ENCODE results near the gene TRPM3.

TRPM3 gene

DNA sequence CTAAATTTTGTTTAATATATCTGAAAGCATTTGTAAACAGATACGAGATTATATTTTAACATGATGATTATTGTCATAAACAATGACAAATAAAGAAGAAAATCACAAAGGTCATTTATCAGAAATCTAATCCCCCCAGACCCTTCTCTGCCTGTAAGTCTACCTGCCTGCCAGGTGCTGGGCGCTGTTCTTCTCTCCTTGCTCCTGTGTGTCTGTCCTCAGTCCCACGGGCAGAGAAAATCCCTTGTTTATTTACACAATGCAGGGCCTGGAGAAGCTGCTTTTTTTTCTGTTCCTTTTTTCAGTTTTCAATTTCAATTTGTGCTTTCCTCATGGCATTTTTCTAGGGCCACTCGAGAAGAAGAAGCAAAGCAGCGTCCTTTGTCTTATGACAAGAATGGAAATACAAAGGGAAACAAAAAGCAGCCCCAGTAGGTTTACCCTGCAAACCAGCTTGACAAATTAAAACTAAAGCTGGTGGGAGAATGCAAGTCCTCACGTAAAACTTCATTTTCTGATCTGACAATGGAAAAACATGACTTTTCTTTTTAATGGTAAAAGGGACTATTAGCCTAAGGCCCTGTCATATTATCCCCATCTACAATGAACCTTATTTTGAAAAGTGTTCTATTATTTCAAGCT is 424.6 kb downstream of the TRPM3 start:
- Histone ChIP-seq H3K4me3 (no peak overlapping the region), H3K9me3 (no peaks in the 10 kb centered on the region), H3K27me3 (no peaks in the 10 kb centered on the region), H3K9ac (no peak overlapping the region), H3K4me2 (no peak overlapping the region), H4K20me1 (no peaks in the 10 kb centered on the region), H3K4me1 (no peaks in the 10 kb centered on the region), H3K36me3 (no peaks in the 10 kb centered on the region), H3K27ac (no peak overlapping the region)
- TF ChIP-seq Cebpa-rat (IDR thresholded peaks at IDR 0.05) = no peak

DNA sequence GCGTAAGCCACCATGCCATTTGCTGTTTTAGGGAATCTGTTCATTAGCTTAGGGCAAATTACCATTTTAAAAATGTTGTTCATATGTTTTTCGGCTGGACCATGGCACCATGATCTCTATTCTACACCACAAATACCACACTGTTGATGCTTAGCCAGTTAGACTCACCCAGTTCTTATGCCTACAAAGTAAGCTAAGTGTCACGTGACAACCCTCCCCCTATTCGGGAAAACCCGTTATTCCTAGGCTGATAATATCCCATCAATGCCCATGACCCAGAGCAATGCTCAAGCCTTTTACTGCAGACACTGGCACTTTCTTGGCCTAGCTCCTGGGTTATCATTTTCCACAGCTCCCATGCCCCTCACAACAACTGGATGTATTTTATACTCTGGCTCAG is 426.7 kb downstream of the TRPM3 start:
- H3K36me3 ChIP-seq = no peaks in the 10 kb centered on the region
- TF ChIP-seq Cebpa-rat (IDR thresholded peaks at IDR 0.05) = no peak

DNA sequence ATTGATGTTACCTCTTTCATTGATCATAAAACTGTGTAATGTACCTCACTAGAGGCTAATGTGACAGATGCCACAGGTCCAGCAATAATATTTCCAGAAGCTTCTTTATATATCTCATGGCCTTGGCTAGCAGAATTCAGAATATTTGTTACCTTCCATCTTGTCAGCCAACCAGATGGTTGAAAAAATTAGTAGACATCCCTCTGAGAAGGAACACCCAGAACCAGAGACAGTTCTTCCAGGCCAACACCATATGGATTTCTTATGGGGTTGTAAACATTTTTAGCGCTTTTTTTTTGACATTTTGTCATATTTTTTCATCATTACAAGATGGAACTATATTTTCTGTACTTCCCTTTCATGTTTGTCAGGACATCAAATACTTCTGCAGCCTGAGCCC is 428.2 kb downstream of the TRPM3 start:
- TF ChIP-seq Cebpa-rat (IDR thresholded peaks at IDR 0.05) = no peak
- no peak overlapping the region for H3K9ac ChIP-seq
- H4K20me1 ChIP-seq = no peaks in the 10 kb centered on the region
- H3K27me3 ChIP-seq = no peaks in the 10 kb centered on the region
- H3K9me3 ChIP-seq = no peaks in the 10 kb centered on the region
- H3K4me1 ChIP-seq = no peaks in the 10 kb centered on the region
- H3K27ac ChIP-seq = no peak overlapping the region
- no peaks in the 10 kb centered on the region for H3K36me3 ChIP-seq
- H3K4me3 ChIP-seq = no peak overlapping the region
- no peak overlapping the region for H3K4me2 ChIP-seq

More for the DNA sequence above, 426.7 kb downstream of the TRPM3 start:
- Histone ChIP-seq H4K20me1 (no peaks in the 10 kb centered on the region), H3K27me3 (no peaks in the 10 kb centered on the region), H3K9ac (no peak overlapping the region), H3K27ac (no peak overlapping the region), H3K4me3 (no peak overlapping the region), H3K4me1 (no peaks in the 10 kb centered on the region), H3K4me2 (no peak overlapping the region), H3K9me3 (no peaks in the 10 kb centered on the region)

DNA sequence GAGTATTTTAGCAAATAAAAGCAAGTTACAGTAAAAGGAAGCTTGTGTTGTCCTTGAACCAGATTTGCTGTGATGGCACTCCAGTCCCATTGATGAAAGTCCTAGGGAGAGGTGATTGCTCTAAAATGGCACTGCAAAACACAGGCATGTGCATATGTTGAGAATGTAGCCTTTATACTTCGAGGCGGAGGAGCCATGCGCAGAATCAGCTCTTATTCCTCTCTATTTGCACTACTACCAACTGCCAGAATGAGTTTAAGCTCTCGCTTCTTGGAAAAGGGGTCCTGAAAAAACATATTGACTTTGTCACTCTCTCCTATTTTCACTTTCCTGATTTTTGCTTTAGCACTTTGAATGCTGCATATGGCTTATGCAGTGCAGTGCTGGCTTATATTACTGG is 429.0 kb downstream of the TRPM3 start:
- H3K27me3 ChIP-seq = no peaks in the 10 kb centered on the region
- no peak overlapping the region for H3K4me3 ChIP-seq
- no peak overlapping the region for H3K9ac ChIP-seq
- H3K36me3 ChIP-seq = no peaks in the 10 kb centered on the region
- no peaks in the 10 kb centered on the region for H3K9me3 ChIP-seq
- H4K20me1 ChIP-seq = no peaks in the 10 kb centered on the region
- no peaks in the 10 kb centered on the region for H3K4me1 ChIP-seq
- TF ChIP-seq Cebpa-rat (IDR thresholded peaks at IDR 0.05) = no peak
- H3K27ac ChIP-seq = no peak overlapping the region
- no peak overlapping the region for H3K4me2 ChIP-seq

DNA sequence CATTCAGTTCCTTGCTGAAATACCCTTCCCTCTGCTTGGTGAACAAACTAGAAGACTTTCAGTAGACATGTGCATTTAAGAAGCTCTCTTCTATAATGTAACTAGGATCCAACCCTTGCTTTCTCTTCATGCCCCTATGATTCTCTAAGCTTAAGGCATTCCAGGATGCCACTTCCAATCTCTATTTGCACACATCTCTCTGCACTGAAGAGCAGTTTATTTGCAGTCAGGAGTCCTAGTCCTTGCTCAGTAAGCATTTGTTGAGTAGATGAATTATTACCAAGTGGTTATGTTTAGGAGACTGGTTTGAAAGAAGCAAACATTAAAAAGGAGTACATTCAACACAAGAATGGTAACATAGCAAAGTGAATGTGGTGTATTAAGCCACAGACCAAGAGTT is 432.7 kb downstream of the TRPM3 start:
- no peak for TF ChIP-seq Cebpa-rat (IDR thresholded peaks at IDR 0.05)
- no peak overlapping the region for H3K4me2 ChIP-seq
- H3K4me3 ChIP-seq = no peak overlapping the region
- no peaks in the 10 kb centered on the region for H3K36me3 ChIP-seq
- no peaks in the 10 kb centered on the region for H3K9me3 ChIP-seq
- no peaks in the 10 kb centered on the region for H3K27me3 ChIP-seq
- no peak overlapping the region for H3K27ac ChIP-seq
- H3K9ac ChIP-seq = no peak overlapping the region
- H3K4me1 ChIP-seq = no peaks in the 10 kb centered on the region
- H4K20me1 ChIP-seq = no peaks in the 10 kb centered on the region

DNA sequence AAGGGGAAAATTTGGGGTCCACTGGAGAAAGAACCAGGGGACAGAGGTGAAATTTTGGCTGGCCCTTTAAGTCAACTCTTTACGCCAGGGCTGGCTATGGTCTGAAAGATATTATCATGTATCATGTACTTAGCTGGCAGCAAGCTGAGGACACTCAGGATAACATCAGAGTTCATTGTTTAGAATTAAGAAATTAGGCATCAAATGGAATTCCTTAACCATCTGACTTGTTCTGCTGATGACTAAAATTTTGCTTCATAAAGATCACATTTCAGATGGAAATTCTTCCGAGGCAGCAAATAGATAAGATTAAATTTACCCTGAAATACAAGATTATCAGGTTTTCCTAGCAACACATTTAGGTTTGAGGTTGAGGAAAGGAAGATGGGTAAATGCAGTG is 437.6 kb downstream of the TRPM3 start:
- Histone ChIP-seq H3K27ac (no peak overlapping the region), H3K4me1 (no peaks in the 10 kb centered on the region), H3K9ac (no peak overlapping the region), H3K4me2 (no peak overlapping the region), H4K20me1 (no peaks in the 10 kb centered on the region), H3K9me3 (no peaks in the 10 kb centered on the region), H3K27me3 (no peaks in the 10 kb centered on the region), H3K36me3 (no peaks in the 10 kb centered on the region), H3K4me3 (no peak overlapping the region)
- no peak for TF ChIP-seq Cebpa-rat (IDR thresholded peaks at IDR 0.05)

DNA sequence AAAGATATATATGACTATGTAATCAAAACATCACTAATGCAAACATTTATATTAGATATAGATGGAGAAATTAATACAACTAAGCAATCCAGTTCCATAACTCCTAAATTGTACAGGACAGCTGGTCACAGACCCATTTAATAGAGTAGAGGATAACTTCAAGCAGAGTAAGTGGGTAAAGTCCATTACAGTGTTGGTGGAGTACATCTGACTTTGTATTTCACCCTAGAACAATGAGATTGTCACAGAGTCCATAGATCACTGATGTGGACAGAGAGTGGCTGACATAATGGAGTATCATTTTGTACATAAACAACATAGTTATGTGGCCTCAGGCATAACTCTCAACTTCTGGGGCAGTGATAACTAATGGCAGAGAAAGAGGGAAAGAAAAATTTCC is 439.1 kb downstream of the TRPM3 start:
- Histone ChIP-seq H3K4me2 (no peak overlapping the region), H3K27me3 (no peaks in the 10 kb centered on the region), H4K20me1 (no peaks in the 10 kb centered on the region), H3K4me1 (no peaks in the 10 kb centered on the region), H3K9me3 (no peaks in the 10 kb centered on the region), H3K4me3 (no peak overlapping the region), H3K27ac (no peak overlapping the region), H3K9ac (no peak overlapping the region), H3K36me3 (no peaks in the 10 kb centered on the region)
- TF ChIP-seq Cebpa-rat (IDR thresholded peaks at IDR 0.05) = no peak

DNA sequence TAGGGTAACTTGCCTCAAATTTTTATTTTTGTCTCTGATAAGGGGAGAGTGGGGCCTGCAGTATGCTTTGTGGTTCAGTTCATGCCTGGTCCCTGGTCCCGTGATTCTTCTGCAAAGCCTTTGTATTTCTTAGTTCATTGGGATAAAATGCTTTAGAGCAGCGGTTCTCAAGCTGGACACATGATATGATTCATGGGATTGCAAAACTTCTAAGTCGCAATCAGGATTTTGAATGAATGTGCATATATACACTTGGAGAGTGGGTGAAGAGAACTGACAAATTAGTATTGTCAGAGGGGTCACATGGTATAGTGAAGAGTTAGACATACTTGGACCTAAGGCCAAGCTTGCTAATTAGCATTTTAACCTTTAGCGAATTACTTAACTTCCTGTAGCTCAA is 441.6 kb downstream of the TRPM3 start:
- Histone ChIP-seq H3K27me3 (no peaks in the 10 kb centered on the region), H3K27ac (no peak overlapping the region), H3K4me2 (no peak overlapping the region), H3K4me3 (no peak overlapping the region), H3K9me3 (no peaks in the 10 kb centered on the region), H3K36me3 (no peaks in the 10 kb centered on the region), H3K9ac (no peak overlapping the region), H3K4me1 (no peaks in the 10 kb centered on the region), H4K20me1 (no peaks in the 10 kb centered on the region)
- TF ChIP-seq Cebpa-rat (IDR thresholded peaks at IDR 0.05) = no peak

DNA sequence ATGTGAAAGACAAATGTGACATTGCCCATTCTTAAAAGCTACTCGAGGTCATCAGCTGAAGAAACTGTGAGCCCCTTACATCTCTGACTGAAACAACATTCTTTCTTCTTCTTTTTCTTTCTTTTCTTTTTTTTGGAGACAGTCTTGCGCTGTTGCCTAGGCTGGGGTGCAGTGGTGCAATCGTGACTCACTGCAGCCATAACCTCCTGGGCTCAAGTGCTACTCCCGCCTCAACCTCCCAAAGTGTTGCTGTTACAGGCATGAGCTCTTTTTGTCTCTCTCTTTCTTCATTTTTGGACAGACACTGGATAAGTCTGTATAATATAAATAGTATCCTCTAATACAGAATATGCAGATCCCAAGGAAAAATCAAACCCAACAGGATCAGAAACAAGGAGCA is 443.3 kb downstream of the TRPM3 start:
- no peak for TF ChIP-seq Cebpa-rat (IDR thresholded peaks at IDR 0.05)
- H3K27ac ChIP-seq = no peak overlapping the region
- no peaks in the 10 kb centered on the region for H3K36me3 ChIP-seq
- no peaks in the 10 kb centered on the region for H4K20me1 ChIP-seq
- H3K9me3 ChIP-seq = no peaks in the 10 kb centered on the region
- H3K4me3 ChIP-seq = no peak overlapping the region
- no peak overlapping the region for H3K4me2 ChIP-seq
- H3K9ac ChIP-seq = no peak overlapping the region
- no peaks in the 10 kb centered on the region for H3K27me3 ChIP-seq
- H3K4me1 ChIP-seq = no peaks in the 10 kb centered on the region

DNA sequence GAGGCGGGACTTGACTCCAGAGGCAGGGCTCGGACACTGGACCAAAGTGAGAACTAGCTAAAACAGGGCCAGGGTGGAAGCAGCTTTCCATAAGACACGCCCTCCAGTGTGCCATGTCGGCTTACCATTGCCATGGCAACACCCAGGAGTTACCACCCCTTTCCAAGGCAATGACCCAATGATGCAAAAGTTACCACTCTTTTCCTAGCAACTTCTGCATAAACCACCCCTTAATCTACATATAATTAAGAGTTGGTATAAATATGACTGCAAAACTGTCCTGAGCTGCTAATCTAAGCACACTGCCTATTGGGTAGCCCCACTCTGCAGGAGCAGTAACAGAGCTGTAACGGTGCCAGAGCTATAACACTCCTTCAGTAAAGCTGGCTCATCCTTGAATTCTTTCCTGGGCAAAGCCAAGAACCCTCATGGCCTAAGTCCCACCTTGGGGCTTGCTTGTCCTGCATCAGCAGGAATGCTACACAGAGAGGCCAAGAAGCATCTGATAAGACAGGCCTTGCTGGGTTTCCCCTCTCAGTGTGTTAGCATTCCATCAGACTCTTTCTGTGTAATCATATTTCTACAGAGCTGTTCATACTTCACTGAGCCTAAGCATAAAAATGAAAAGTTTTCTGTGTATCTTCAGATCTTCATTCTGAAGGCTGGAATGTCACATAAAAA is 444.2 kb downstream of the TRPM3 start:
- Histone ChIP-seq H3K4me2 (no peak overlapping the region), H3K27me3 (no peaks in the 10 kb centered on the region), H3K36me3 (no peaks in the 10 kb centered on the region), H3K4me1 (no peaks in the 10 kb centered on the region), H4K20me1 (no peaks in the 10 kb centered on the region), H3K9ac (no peak overlapping the region), H3K9me3 (no peaks in the 10 kb centered on the region), H3K27ac (no peak overlapping the region), H3K4me3 (no peak overlapping the region)
- no peak for TF ChIP-seq Cebpa-rat (IDR thresholded peaks at IDR 0.05)
